Esophagus (tissue), 2 donors: Measurements from ENCODE around the gene PROX2. TPM values are rescaled to one million over a fixed set of nuclear protein-coding genes. Genes with fewer than 3 reads are reported as not detected.

Experiments used
- H3K27ac ChIP-seq, 2 donors: one replicate each; pipeline ENCODE4 v1.5.1; 2013; ENCODE audit warnings: low read depth in 2 of 2, mild to moderate bottlenecking in 2 of 2, inconsistent platforms in 1 of 2, low read length in 1 of 2, moderate library complexity in 1 of 2
- H3K27me3 ChIP-seq, 2 donors: one replicate each; pipeline ENCODE4 v1.6.1; 2013; ENCODE audit warnings: low read length in 2 of 2, control low read depth in 1 of 2, mild to moderate bottlenecking in 1 of 2; ENCODE audit not compliant: insufficient read depth in 2 of 2, control insufficient read depth in 1 of 2
- H3K36me3 ChIP-seq, 2 donors: one replicate each; pipeline ENCODE4 v1.6.1; 2013; ENCODE audit warnings: low read length in 1 of 2; ENCODE audit not compliant: control insufficient read depth in 2 of 2, insufficient read depth in 2 of 2
- H3K4me1 ChIP-seq, 2 donors: one replicate each; pipeline ENCODE4 v1.6.1; 2013; ENCODE audit warnings: low read length in 1 of 2; ENCODE audit not compliant: control insufficient read depth in 2 of 2, insufficient read depth in 2 of 2
- H3K4me3 ChIP-seq, 2 donors: one replicate each; pipeline ENCODE4 v1.5.1; 2013; ENCODE audit warnings: low read length in 2 of 2, mild to moderate bottlenecking in 2 of 2, low read depth in 1 of 2, moderate library complexity in 1 of 2
- H3K9me3 ChIP-seq, 2 donors: one replicate each; pipeline ENCODE4 v1.6.1; 2013; ENCODE audit warnings: mild to moderate bottlenecking in 2 of 2, low read depth in 1 of 2, low read length in 1 of 2, moderate library complexity in 1 of 2; ENCODE audit not compliant: control insufficient read depth in 2 of 2, insufficient read depth in 1 of 2
- WGBS, 2 donors: extraction: QIAGEN DNeasy Blood & Tissue Kit; methylation state at CpG; one replicate each; pipeline ENCODE4 v1.1.7; 2013; 5-methylcytosine and 5-hydroxymethylcytosine counted together
- polyA plus RNA-seq, 2 donors: library from polyadenylated mRNA; stranded (reverse); fragments of 200-250 nt; gene quantifications; one replicate each; pipeline ENCODE4 v1.2.3, GENCODE V29; 2013
- donor health status: healthy with polysubstance abuse.
- donor health status: Bipolar disorder and iron deficiency.

Gene PROX2
- polyA plus RNA-seq, 2 donors = not detected

DNA sequence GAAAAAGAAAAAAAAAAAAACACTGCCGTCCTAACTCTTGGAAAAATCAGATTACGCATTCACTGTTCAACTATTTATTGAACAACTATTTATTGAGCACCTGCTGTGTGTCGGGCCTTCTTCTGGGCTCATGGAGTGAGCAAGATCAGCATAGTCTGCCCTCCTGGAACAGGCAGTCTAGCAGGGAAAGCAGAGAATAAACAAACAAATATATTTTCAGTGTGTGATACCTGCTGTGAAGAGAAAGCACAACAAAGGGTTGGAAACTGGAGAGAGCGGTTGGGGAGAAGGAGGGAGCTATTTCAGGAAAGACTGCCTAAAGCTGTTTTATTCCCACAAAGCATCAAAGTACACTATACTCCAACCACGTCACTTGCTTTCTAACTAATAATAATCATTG, 10.8 kb downstream of the PROX2 start:
- Histone ChIP-seq H3K4me1 (no peaks in the 10 kb centered on the region), H3K27me3 (no peaks in the 10 kb centered on the region), H3K36me3 (no peaks in the 10 kb centered on the region), H3K9me3 (no peaks in the 10 kb centered on the region), H3K4me3 (no peak overlapping the region), H3K27ac (no peak overlapping the region)
- 88 to 92% methylated on average over 5 of the region's 5 CpGs for WGBS, 2 donors

DNA sequence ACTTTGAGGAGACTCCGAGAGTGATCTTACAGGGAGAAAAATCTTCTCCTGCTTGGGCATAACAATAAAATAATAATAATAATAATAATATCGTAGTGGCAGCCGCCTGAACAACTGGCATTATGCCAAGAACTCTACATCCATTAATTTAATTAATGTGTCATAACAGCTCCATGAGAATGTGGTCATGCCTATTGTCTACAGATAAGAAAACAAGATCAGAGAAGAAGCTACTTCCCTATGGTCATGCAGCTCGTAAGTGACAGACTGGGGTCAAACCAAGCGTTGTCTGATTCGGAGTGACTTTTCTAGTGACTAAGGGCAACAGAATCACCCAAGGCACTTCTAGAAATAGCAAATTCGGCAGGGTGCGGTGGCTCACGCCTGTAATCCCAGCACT, 11.7 kb downstream of the PROX2 start:
- 82 to 84% methylated on average over 9 of the region's 9 CpGs for WGBS, 2 donors
- H3K9me3 ChIP-seq = no peaks in the 10 kb centered on the region
- no peak overlapping the region for H3K4me3 ChIP-seq
- no peaks in the 10 kb centered on the region for H3K36me3 ChIP-seq
- no peaks in the 10 kb centered on the region for H3K4me1 ChIP-seq
- no peak overlapping the region for H3K27ac ChIP-seq
- no peaks in the 10 kb centered on the region for H3K27me3 ChIP-seq

DNA sequence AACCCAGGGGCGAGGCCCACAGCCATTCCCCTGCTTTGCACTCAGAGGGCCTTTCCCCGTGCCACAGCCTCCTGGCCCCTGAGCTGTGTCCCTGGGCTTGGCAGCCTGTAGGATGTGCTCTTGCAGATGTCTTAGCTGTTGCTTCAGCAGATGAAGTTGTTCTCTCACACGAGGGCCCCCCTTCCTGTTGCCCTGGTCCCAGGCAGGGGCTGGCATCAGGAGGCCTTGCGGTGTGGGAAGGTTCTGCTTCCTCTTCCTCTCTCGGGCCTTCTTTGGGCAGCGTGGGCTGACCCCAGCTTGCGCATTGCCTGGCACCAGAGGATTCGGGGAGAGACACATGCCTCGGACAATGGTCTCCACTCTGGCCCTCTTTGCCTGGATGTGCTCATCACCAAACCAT, 12.7 kb downstream of the PROX2 start:
- H3K27ac ChIP-seq = no peak overlapping the region

DNA sequence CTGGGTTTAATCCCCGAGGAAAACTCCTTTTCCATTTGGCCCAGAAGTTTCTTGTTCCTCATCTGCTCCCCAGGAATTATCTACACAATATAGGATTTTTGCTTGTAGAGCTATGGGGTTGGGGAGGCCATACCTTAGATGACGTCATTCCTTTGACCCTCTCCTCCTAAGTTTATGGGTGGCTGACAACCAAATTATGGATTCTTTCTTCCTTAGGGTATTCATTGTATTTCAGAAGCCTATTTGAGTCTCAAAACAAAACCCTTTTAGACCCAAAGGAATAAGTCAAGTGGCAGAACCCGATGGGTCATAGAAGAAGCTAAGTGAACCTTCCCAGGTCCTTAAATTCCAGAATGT, 14.2 kb downstream of the PROX2 start:
- H3K27me3 ChIP-seq = no peaks in the 10 kb centered on the region
- H3K4me1 ChIP-seq = no peaks in the 10 kb centered on the region
- H3K36me3 ChIP-seq = no peaks in the 10 kb centered on the region
- H3K27ac ChIP-seq = no peak overlapping the region
- no peaks in the 10 kb centered on the region for H3K9me3 ChIP-seq
- WGBS, 2 donors = 72 to 78% methylated on average over 3 of the region's 3 CpGs
- H3K4me3 ChIP-seq = no peak overlapping the region

More for the DNA sequence above, 12.7 kb downstream of the PROX2 start:
- H3K4me3 ChIP-seq = no peak overlapping the region
- H3K4me1 ChIP-seq = no peaks in the 10 kb centered on the region
- no peaks in the 10 kb centered on the region for H3K36me3 ChIP-seq
- H3K27me3 ChIP-seq = no peaks in the 10 kb centered on the region
- no peaks in the 10 kb centered on the region for H3K9me3 ChIP-seq
- 78 to 83% methylated on average over 9 of the region's 9 CpGs for WGBS, 2 donors

DNA sequence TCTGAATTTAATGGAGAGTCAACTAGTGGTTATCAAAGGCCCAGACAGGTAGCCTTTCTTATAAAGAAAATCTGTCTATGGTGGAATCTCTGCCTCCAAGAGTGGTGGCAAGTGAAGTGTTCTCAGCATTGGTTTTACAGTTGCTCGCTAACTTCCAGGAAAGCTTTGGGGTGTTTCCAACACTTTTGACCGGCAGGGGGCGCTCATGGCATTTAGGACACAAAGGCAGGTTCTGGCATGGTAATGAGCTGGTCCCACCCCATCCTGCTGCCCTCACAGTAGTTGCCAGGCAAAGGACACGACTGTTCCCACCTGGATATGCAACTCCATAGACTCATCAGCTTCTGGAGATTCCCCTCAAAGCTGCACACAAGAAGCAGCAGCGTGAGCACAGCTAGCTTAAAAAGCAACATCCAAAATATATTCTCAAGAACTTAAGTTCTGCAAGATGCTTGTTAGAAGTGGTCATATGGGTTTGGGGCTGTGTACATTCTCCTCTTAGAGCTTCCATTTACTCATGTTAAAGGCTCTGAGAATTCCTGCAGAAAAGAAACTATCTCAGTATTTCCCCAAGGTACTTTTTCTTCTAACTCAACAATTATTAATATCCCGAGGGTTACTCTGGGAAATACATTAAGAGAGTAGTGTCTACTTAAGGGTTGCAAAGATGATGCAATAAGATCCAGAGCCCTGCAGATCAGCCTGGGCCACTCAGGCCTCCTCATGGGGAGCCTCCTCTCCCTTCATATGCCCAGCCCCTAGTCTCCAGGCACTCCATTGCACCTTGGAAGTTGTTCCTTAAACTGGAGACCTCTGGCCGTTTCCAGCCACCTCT, 14.8 kb downstream of the PROX2 start:
- Histone ChIP-seq H3K4me3 (no peak overlapping the region), H3K27ac (no peak overlapping the region), H3K9me3 (no peaks in the 10 kb centered on the region), H3K4me1 (no peaks in the 10 kb centered on the region), H3K36me3 (no peaks in the 10 kb centered on the region), H3K27me3 (no peaks in the 10 kb centered on the region)
- WGBS, 2 donors = 28 to 31% methylated on average over 7 of the region's 7 CpGs

DNA sequence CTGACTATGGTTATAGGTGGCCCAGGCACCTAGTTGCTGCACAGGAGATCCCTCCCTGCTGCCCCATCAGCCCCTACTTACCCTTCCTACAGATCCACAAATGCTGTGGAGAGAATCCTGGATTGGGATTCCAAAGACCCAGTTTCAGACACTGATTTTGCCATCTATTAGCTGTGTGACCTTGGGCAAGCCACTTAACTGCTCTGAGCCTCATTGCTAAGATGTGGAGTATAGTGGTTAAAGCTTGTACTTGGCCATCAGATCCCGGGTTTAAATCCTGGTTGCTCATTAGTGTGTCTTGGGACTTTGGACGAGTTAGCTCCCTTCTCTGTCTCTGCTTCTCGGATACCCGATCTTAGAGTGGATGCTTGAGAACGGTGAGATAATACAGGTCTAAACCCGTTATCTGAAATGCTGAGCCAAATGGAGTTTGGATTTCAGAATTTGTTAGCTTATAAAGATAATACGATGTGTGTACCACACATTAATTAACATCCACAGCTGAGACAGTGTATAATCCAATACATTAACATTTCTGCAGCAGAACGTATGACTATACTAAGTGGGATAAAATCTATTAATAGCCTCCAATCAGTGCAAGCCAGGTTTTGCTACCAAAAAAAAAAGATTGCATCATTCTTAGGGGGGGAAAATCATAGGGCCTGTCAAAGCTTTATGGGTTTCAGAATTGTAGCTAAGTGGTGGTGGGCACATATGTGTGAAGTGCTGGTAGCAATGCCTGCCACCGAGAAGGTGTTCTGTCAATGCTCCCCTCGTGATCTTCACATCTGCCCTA, 16.0 kb downstream of the PROX2 start:
- Histone ChIP-seq H3K36me3 (no peaks in the 10 kb centered on the region), H3K27ac (no peak overlapping the region), H3K4me1 (peaks cover 0 to 2% of the 10 kb centered on the region in 2 donors), H3K27me3 (no peaks in the 10 kb centered on the region), H3K4me3 (no peak overlapping the region), H3K9me3 (no peaks in the 10 kb centered on the region)
- 48 to 50% methylated on average over 10 of the region's 10 CpGs for WGBS, 2 donors

DNA sequence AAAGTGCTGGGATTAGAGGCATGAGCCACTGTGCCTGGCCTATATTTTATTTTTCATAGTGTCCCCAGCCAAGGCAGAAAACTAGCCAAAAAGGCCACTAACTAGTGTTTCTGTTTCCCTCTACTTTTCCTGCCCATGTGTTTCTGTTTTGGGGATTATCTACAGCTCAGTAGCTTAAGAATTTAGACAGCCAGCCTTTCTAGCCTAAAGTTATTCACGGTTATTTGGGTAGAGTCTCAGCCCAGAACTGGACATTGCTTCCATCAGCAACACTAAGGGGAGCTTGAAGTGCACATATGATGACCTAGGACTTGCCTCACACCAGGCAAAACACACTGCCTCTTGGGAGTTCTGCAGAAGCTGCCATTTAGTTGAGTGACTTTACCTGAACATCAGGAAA, 17.9 kb downstream of the PROX2 start:
- H3K4me1 ChIP-seq = peaks cover 0 to 2% of the 10 kb centered on the region in 2 donors
- H3K36me3 ChIP-seq = no peaks in the 10 kb centered on the region
- no peak overlapping the region for H3K27ac ChIP-seq
- H3K4me3 ChIP-seq = no peak overlapping the region
- no peaks in the 10 kb centered on the region for H3K27me3 ChIP-seq
- H3K9me3 ChIP-seq = no peaks in the 10 kb centered on the region
- 66 to 74% methylated on average over 1 of the region's 1 CpG for WGBS, 2 donors

DNA sequence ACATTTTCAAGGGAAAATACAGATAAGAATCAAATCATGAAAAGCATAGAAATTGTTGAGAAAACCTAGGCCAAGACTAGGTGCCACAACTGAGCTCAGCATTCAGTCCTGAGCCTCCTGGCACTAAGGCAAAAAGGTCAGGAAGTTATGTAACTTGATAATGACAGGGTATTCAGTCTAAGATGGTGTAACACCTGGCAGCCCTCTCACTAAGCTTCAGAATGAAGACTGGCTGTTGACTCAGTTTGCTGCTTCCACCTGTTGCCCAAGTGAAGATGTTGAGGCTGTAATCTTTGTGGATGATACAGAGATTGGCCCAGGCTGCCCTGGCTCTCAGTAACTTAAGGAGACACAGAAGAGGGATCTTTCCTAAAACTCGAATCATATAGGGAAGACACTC, 19.6 kb downstream of the PROX2 start:
- 79 to 90% methylated on average over 1 of the region's 1 CpG for WGBS, 2 donors
- no peaks in the 10 kb centered on the region for H3K27me3 ChIP-seq
- no peaks in the 10 kb centered on the region for H3K9me3 ChIP-seq
- H3K36me3 ChIP-seq = no peaks in the 10 kb centered on the region
- H3K27ac ChIP-seq = no peak overlapping the region
- peaks cover 0 to 2% of the 10 kb centered on the region in 2 donors for H3K4me1 ChIP-seq
- no peak overlapping the region for H3K4me3 ChIP-seq

DNA sequence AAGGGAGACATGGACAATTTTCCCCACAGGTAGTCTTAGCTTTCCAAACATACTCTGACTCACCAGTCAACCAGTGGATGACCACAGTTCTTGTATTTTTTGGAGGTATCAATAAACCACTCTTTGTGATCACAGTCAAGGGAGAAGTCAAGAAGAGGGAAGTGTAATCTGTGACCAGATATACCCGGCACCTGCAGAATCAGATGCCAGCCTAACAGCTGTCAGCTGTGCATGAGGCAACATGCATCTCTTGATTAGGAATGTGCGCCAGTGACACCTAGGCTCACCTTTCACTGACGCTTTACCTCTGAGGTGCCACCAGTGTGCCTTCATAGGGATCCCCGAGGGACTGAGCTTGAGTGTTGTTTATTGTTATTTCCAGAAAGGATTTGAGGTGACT, 20.0 kb downstream of the PROX2 start:
- H3K36me3 ChIP-seq = no peaks in the 10 kb centered on the region
- WGBS, 2 donors = 63 to 75% methylated on average over 4 of the region's 4 CpGs
- peaks cover 0 to 2% of the 10 kb centered on the region in 2 donors for H3K4me1 ChIP-seq
- no peaks in the 10 kb centered on the region for H3K27me3 ChIP-seq
- no peak overlapping the region for H3K4me3 ChIP-seq
- H3K27ac ChIP-seq = no peak overlapping the region
- H3K9me3 ChIP-seq = no peaks in the 10 kb centered on the region
